DND-41 (cell line): ENCODE measurements around the gene ADM2.
A peak's percentile ranks its signal among the peaks of the same experiment; 100 is the strongest.

Experiments used
- ATAC-seq: fragments of 200-7000 bp; cut with Tn5 transposase; 3 replicates; pipeline ENCODE4 v1.9.1; 2021; ENCODE audit warnings: low read depth; ENCODE audit not compliant: insufficient read depth
- DNase-seq: peaks from one replicate; pipeline ENCODE4 v3.0.0-alpha.2; 2020
- H2AFZ ChIP-seq: 2 replicates; pipeline ENCODE4 v1.6.0; 2012; ENCODE audit warnings: low read depth, low read length
- H3K27ac ChIP-seq: 2 replicates; pipeline ENCODE4 v1.5.1; 2012; ENCODE audit warnings: low read length, inconsistent platforms
- H3K27me3 ChIP-seq: fragments of 200-600 bp; sonication (generic); 2 replicates; pipeline ENCODE4 v1.6.0; 2012; ENCODE audit warnings: low read length, mild to moderate bottlenecking, inconsistent platforms; ENCODE audit not compliant: insufficient read depth, poor library complexity
- H3K36me3 ChIP-seq: 2 replicates; pipeline ENCODE4 v1.5.1; 2012; ENCODE audit warnings: low read length, inconsistent platforms; ENCODE audit not compliant: insufficient read depth
- H3K4me1 ChIP-seq: 2 replicates; pipeline ENCODE4 v1.5.1; 2012; ENCODE audit warnings: mild to moderate bottlenecking, low read length; ENCODE audit not compliant: insufficient read depth
- H3K4me2 ChIP-seq: 2 replicates; pipeline ENCODE4 v1.6.0; 2012; ENCODE audit warnings: mild to moderate bottlenecking, moderate library complexity, low read length, inconsistent platforms; ENCODE audit not compliant: insufficient read depth
- H3K4me3 ChIP-seq, 2 experiments: fragments of 200-600 bp in 1 of 2; shearing (Covaris generic) in 1 of 2; 2 replicates each; pipeline ENCODE4 v1.5.1; 2012 to 2016; ENCODE audit warnings: inconsistent platforms in 2 of 2, low read length in 2 of 2, mild to moderate bottlenecking in 2 of 2, low read depth in 1 of 2, moderate library complexity in 1 of 2
- H3K79me2 ChIP-seq: 2 replicates; pipeline ENCODE4 v1.6.0; 2012; ENCODE audit warnings: low read length, inconsistent platforms; ENCODE audit not compliant: insufficient read depth
- H3K9ac ChIP-seq: 2 replicates; pipeline ENCODE4 v1.6.0; 2012; ENCODE audit warnings: low read depth, mild to moderate bottlenecking, inconsistent platforms, low read length, moderate library complexity
- H3K9me3 ChIP-seq: 2 replicates; pipeline ENCODE4 v1.5.1; 2012; ENCODE audit warnings: low read length, moderate library complexity, mild to moderate bottlenecking, inconsistent platforms; ENCODE audit not compliant: insufficient read depth, severe bottlenecking
- H4K20me1 ChIP-seq: 2 replicates; pipeline ENCODE4 v1.6.0; 2012; ENCODE audit warnings: low read length; ENCODE audit not compliant: insufficient read depth
- CTCF ChIP-seq: IDR thresholded peaks from 2 replicates; pipeline ENCODE4 v1.5.1; 2012; ENCODE audit warnings: borderline replicate concordance, low read length, moderate library complexity, mild to moderate bottlenecking; ENCODE audit not compliant: poor library complexity, severe bottlenecking; ENCODE audit errors: extremely low read depth
- EZH2 ChIP-seq: IDR thresholded peaks from 3 replicates; pipeline ENCODE4 v1.6.1; 2012; ENCODE audit warnings: borderline replicate concordance, low read depth, mild to moderate bottlenecking, moderate library complexity, low read length, inconsistent platforms; ENCODE audit not compliant: severe bottlenecking

The ADM2 gene

GRCh38 chr22:50470491-50470890, 10.9 kb upstream of the ADM2 start:
- H3K4me3 ChIP-seq = peak overlapping the region in 1 of 2 experiments; percentile 96; a peak in 2 of 4 replicates
- H3K79me2 ChIP-seq = peaks cover 87% of the 10 kb centered on the region
- no peaks in the 10 kb centered on the region for H3K9me3 ChIP-seq
- H3K4me1 ChIP-seq = peaks cover 70% of the 10 kb centered on the region
- TF ChIP-seq CTCF (no peak), EZH2 (no peak)
- peak; percentile 58 for DNase-seq
- no peak; the same call in 2 of the 3 replicates for ATAC-seq
- peak overlapping the region; percentile 91 for H3K27ac ChIP-seq
- H3K36me3 ChIP-seq = peaks cover 63% of the 10 kb centered on the region
- peak overlapping the region; percentile 99 for H3K4me2 ChIP-seq
- H3K9ac ChIP-seq = peak overlapping the region; percentile 84
- no peak overlapping the region for H2AFZ ChIP-seq
- H4K20me1 ChIP-seq = peaks cover 80% of the 10 kb centered on the region
- no peaks in the 10 kb centered on the region for H3K27me3 ChIP-seq

GRCh38 chr22:50471197-50471847, 10.0 kb upstream of the ADM2 start:
- peak overlapping the region; percentile 99 for H3K4me2 ChIP-seq
- no peaks in the 10 kb centered on the region for H3K27me3 ChIP-seq
- no peak overlapping the region for H2AFZ ChIP-seq
- peak overlapping the region in 1 of 2 experiments; percentile 96; a peak in 2 of 4 replicates for H3K4me3 ChIP-seq
- H3K9me3 ChIP-seq = no peaks in the 10 kb centered on the region
- no peak for DNase-seq
- peaks cover 74% of the 10 kb centered on the region for H3K4me1 ChIP-seq
- H3K9ac ChIP-seq = peak overlapping the region; percentile 84
- TF ChIP-seq CTCF (no peak), EZH2 (no peak)
- peak overlapping the region; percentile 91 for H3K27ac ChIP-seq
- no peak for ATAC-seq
- H3K79me2 ChIP-seq = peaks cover 79% of the 10 kb centered on the region
- peaks cover 72% of the 10 kb centered on the region for H4K20me1 ChIP-seq
- peaks cover 55% of the 10 kb centered on the region for H3K36me3 ChIP-seq

GRCh38 chr22:50471962-50472361, 9.4 kb upstream of the ADM2 start:
- Histone ChIP-seq H3K4me2 (peak overlapping the region; percentile 99), H2AFZ (no peak overlapping the region), H3K27ac (peak overlapping the region; percentile 91), H3K36me3 (peaks cover 48% of the 10 kb centered on the region), H3K4me3 (peak overlapping the region in 1 of 2 experiments; percentile 96; a peak in 2 of 4 replicates), H4K20me1 (peaks cover 66% of the 10 kb centered on the region), H3K9me3 (no peaks in the 10 kb centered on the region), H3K9ac (peak overlapping the region; percentile 84), H3K79me2 (peaks cover 73% of the 10 kb centered on the region), H3K4me1 (peaks cover 77% of the 10 kb centered on the region), H3K27me3 (no peaks in the 10 kb centered on the region)
- ATAC-seq (no peak), DNase-seq (no peak)
- TF ChIP-seq EZH2 (no peak), CTCF (no peak)
